HEK293 (cell line): ENCODE data around the gene COL5A1.

Experiments used
- BCL11A ChIP-seq: fragments of 450-650 bp; formaldehyde crosslinking; IDR thresholded peaks from 2 replicates; pipeline ENCODE4 v1.5.1; 2016; ENCODE audit warnings: low read depth, missing biosample characterization, missing genetic modification characterization
- CTCF ChIP-seq: fragments of 450-650 bp; formaldehyde crosslinking; IDR thresholded peaks from 2 replicates; pipeline ENCODE4 v1.5.1; 2016; ENCODE audit warnings: missing biosample characterization, missing genetic modification characterization
- GFI1B ChIP-seq: fragments of 450-650 bp; formaldehyde crosslinking; IDR thresholded peaks from 2 replicates; pipeline ENCODE4 v1.5.1; 2016; ENCODE audit warnings: missing biosample characterization, missing genetic modification characterization
- ZBTB20 ChIP-seq: fragments of 450-650 bp; formaldehyde crosslinking; IDR thresholded peaks from 2 replicates; pipeline ENCODE4 v1.5.1; 2016; ENCODE audit warnings: missing biosample characterization, missing genetic modification characterization
- ZNF175 ChIP-seq: fragments of 450-650 bp; formaldehyde crosslinking; IDR thresholded peaks from 2 replicates; pipeline ENCODE4 v1.5.1; 2016; ENCODE audit warnings: missing biosample characterization, missing genetic modification characterization
- ZNF223 ChIP-seq: fragments of 450-650 bp; formaldehyde crosslinking; IDR thresholded peaks from 2 replicates; pipeline ENCODE4 v1.5.1; 2016; ENCODE audit warnings: missing biosample characterization, missing genetic modification characterization
- ZNF24 ChIP-seq: fragments of 450-650 bp; formaldehyde crosslinking; IDR thresholded peaks from 2 replicates; pipeline ENCODE4 v1.5.1; 2016; ENCODE audit warnings: missing biosample characterization, missing genetic modification characterization
- ZNF26 ChIP-seq: fragments of 450-650 bp; formaldehyde crosslinking; IDR thresholded peaks from 2 replicates; pipeline ENCODE4 v1.5.1; 2016; ENCODE audit warnings: missing biosample characterization, missing genetic modification characterization
- ZNF274 ChIP-seq, 2 experiments: fragments of 200-500 bp in 1 of 2; fragments of 450-650 bp in 1 of 2; sonication (Bioruptor generic) in 1 of 2; formaldehyde crosslinking in 1 of 2; IDR thresholded peaks; 2 replicates each; pipeline versions ENCODE4 v1.5.1 to v1.6.1; 2014 to 2016; ENCODE audit warnings: borderline replicate concordance in 1 of 2, inconsistent platforms in 1 of 2, low read length in 1 of 2, missing biosample characterization in 1 of 2, missing genetic modification characterization in 1 of 2
- ZNF513 ChIP-seq: fragments of 450-650 bp; IDR thresholded peaks from 2 replicates; pipeline ENCODE4 v1.5.1; 2018; ENCODE audit warnings: missing biosample characterization, missing genetic modification characterization
- ZNF558 ChIP-seq: fragments of 450-650 bp; formaldehyde crosslinking; IDR thresholded peaks from 2 replicates; pipeline ENCODE4 v1.5.1; 2016; ENCODE audit warnings: missing biosample characterization, missing genetic modification characterization
- ZNF707 ChIP-seq: fragments of 450-650 bp; formaldehyde crosslinking; IDR thresholded peaks from 2 replicates; pipeline ENCODE4 v1.5.1; 2016; ENCODE audit warnings: missing biosample characterization, missing genetic modification characterization
- ZSCAN30 ChIP-seq: fragments of 450-650 bp; IDR thresholded peaks from 2 replicates; pipeline ENCODE4 v1.5.1; 2018; ENCODE audit warnings: missing biosample characterization, mild to moderate bottlenecking, missing genetic modification characterization, moderate library complexity

GRCh38 chr9:134766587-134766986 lies 125.0 kb downstream of the COL5A1 start:
- TF ChIP-seq CTCF (tag by site-specific recombination) (no peak), ZNF26 (tag by site-specific recombination) (no peak), ZNF274 (IDR thresholded peaks at IDR 0.05; ENCODE audit: low read length) (no peak), ZNF274 (tag by site-specific recombination; IDR thresholded peaks at IDR 0.05; ENCODE audit: borderline replicate concordance) (no peak), ZNF707 (tag by site-specific recombination) (no peak), ZNF223 (tag by site-specific recombination) (no peak), BCL11A (tag by site-specific recombination) (no peak), ZBTB20 (tag by site-specific recombination) (no peak), ZNF175 (tag by site-specific recombination) (no peak), ZSCAN30 (tag by site-specific recombination) (no peak), ZNF558 (no peak), ZNF513 (tag by site-specific recombination) (no peak), ZNF24 (tag by site-specific recombination) (no peak), GFI1B (no peak)
